Suprapubic skin (tissue), 4 donors: Measurements from ENCODE around the gene CAPN14. TPM values are rescaled to one million over a fixed set of nuclear protein-coding genes. Genes with fewer than 3 reads are reported as not detected.

ENCODE experiments used
- DNase-seq, 2 donors: peaks; one replicate each; pipeline ENCODE4 v3.0.0-alpha.2; 2019; ENCODE audit warnings: low spot score in 2 of 2
- H3K27ac ChIP-seq: fragments of 200-600 bp; sonication (generic); one replicate; pipeline ENCODE4 v1.5.1; 2019
- H3K27me3 ChIP-seq: fragments of 200-600 bp; sonication (generic); one replicate; pipeline ENCODE4 v1.5.1; 2019
- H3K36me3 ChIP-seq: fragments of 200-600 bp; sonication (generic); one replicate; pipeline ENCODE4 v1.5.1; 2019
- H3K4me1 ChIP-seq: fragments of 200-600 bp; sonication (generic); one replicate; pipeline ENCODE4 v1.5.1; 2019
- H3K4me3 ChIP-seq: fragments of 200-600 bp; sonication (generic); one replicate; pipeline ENCODE4 v1.5.1; 2019; ENCODE audit warnings: mild to moderate bottlenecking
- H3K9me3 ChIP-seq: fragments of 200-600 bp; sonication (generic); one replicate; pipeline ENCODE4 v1.5.1; 2019
- EP300 ChIP-seq: sonication (generic); formaldehyde crosslinking; IDR thresholded peaks from one replicate; pipeline ENCODE4 v1.6.1; 2017; ENCODE audit warnings: antibody characterized with exemption
- POLR2A ChIP-seq, 2 donors: fragments of 450-650 bp; IDR thresholded peaks; one replicate each; pipeline ENCODE4 v1.6.1; 2017; ENCODE audit warnings: antibody characterized with exemption in 2 of 2, mild to moderate bottlenecking in 2 of 2, moderate library complexity in 2 of 2
- POLR2AphosphoS5 ChIP-seq, 3 donors: sonication (generic); formaldehyde crosslinking; IDR thresholded peaks; one replicate each; pipeline ENCODE4 v1.6.1; 2017; ENCODE audit warnings: antibody characterized with exemption in 3 of 3
- WGBS: methylation state at CpG from one replicate; pipeline ENCODE4 v1.1.5; 2018; 5-methylcytosine and 5-hydroxymethylcytosine counted together
- total RNA-seq, 4 donors: library from RNA; depleted of rRNA; stranded (reverse); fragments of >200 nt; gene quantifications; one replicate each; pipeline ENCODE4 v1.1.0, GENCODE V29; 2016
- TF ChIP-seq, protein P1 (sequence below), 2 donors: fragments of 200-600 bp in 1 of 2; fragments of 450-650 bp in 1 of 2; sonication (generic) in 1 of 2; IDR thresholded peaks; one replicate each; pipeline ENCODE4 v1.5.1; 2016 to 2019; ENCODE audit warnings: antibody characterized with exemption in 2 of 2, mild to moderate bottlenecking in 1 of 2, moderate library complexity in 1 of 2

CAPN14 gene
- total RNA-seq, 4 donors from 2014 or later: 0.53 to 2.1 (median 0.83) TPM

DNA sequence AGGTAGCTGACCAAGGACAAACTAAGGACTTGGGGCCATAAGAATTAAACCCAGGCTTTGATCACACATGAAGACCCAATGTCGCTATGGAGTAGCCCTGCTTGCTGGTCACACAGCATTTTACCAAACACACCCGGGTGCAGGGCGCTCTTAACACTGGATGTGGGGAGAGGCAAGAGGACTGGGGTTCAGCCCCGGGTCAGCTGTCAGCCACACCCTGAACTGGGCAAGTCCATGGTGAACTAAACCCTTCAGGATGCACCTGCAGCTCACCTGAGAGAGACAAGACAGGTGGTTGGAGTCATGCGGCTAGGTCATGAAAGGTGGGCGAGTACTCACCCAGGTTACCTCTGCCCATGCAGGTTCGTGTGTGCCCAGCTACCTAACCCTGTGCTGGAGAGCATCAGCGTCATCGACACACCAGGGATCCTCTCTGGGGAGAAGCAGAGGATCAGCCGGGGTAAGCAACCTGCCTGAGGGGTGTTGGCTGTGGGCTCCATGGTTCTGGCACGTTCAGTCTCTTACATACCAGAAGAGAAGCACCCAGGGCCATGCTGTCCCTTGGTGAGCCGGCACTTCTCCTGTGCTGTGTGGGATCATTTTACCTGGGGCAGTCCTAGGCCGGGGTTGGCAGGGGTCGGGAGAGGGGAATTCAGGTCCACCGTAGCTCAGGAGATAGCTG, 31.8 kb upstream of the CAPN14 start:
- DNase-seq: no peak
- no peaks in the 10 kb centered on the region for H3K27me3 ChIP-seq
- H3K9me3 ChIP-seq: no peaks in the 10 kb centered on the region
- WGBS: 84% methylated on average over 12 of the region's 15 CpGs
- H3K4me3 ChIP-seq: no peak overlapping the region
- H3K36me3 ChIP-seq: peaks cover 4% of the 10 kb centered on the region
- TF ChIP-seq, protein P1, sequence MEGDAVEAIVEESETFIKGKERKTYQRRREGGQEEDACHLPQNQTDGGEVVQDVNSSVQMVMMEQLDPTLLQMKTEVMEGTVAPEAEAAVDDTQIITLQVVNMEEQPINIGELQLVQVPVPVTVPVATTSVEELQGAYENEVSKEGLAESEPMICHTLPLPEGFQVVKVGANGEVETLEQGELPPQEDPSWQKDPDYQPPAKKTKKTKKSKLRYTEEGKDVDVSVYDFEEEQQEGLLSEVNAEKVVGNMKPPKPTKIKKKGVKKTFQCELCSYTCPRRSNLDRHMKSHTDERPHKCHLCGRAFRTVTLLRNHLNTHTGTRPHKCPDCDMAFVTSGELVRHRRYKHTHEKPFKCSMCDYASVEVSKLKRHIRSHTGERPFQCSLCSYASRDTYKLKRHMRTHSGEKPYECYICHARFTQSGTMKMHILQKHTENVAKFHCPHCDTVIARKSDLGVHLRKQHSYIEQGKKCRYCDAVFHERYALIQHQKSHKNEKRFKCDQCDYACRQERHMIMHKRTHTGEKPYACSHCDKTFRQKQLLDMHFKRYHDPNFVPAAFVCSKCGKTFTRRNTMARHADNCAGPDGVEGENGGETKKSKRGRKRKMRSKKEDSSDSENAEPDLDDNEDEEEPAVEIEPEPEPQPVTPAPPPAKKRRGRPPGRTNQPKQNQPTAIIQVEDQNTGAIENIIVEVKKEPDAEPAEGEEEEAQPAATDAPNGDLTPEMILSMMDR (IDR thresholded peaks at IDR 0.05): no peak
- TF ChIP-seq POLR2A (IDR thresholded peaks at IDR 0.05) (no peak), EP300 (no peak), POLR2AphosphoS5 (IDR thresholded peaks at IDR 0.05) (no peak)
- H3K27ac ChIP-seq: no peak overlapping the region
- peaks cover 14% of the 10 kb centered on the region for H3K4me1 ChIP-seq

DNA sequence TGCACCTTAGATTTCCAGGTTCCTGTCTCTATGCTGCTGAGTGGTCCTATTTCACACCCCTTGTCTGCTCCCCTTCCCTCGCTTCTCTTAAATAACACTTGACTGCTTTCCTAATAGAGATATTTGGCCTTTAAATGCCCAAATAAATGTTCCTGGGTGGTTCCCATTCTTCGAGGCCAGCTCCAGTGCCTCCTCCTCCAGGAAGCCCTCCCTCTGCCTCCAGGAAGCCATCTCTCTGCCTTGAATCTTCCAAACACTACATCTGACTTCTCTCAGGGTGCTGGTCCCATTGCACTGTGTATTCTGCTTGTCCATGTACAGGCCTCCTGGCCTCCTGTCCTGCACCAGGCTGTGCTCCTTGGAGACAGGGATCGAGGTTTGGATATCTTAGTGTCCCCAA, 30.8 kb upstream of the CAPN14 start:
- Histone ChIP-seq H3K9me3 (no peaks in the 10 kb centered on the region), H3K4me1 (peaks cover 4% of the 10 kb centered on the region), H3K27me3 (no peaks in the 10 kb centered on the region), H3K27ac (no peak overlapping the region), H3K4me3 (no peak overlapping the region), H3K36me3 (peaks cover 4% of the 10 kb centered on the region)
- WGBS: 87% methylated on average over 3 of the region's 3 CpGs
- no peak for DNase-seq
- no peak for TF ChIP-seq POLR2AphosphoS5 (IDR thresholded peaks at IDR 0.05)
- TF ChIP-seq POLR2A (IDR thresholded peaks at IDR 0.05): no peak
- TF ChIP-seq, protein P1 (IDR thresholded peaks at IDR 0.05): no peak
- TF ChIP-seq EP300: no peak

DNA sequence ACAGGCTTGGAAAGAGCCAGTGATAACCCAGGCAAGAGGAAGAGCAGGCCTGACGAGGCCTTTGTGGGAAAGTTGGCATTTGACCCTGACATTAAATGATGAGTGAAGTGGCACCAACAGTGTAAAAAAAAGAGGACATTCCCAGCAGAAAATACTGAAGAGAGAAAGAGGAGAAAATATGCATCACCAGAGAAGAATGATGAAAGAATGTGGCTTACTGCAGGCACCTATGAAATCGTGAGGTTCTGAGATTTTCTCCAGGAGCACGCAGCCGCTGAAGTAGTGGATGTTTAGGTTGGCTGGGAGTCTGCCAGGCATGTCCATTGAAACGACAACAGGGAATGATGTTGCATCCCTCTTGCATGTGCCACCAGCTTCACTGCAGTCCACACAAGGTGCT, 30.4 kb upstream of the CAPN14 start:
- H3K36me3 ChIP-seq: peaks cover 4% of the 10 kb centered on the region
- no peak overlapping the region for H3K4me3 ChIP-seq
- DNase-seq: no peak
- no peak overlapping the region for H3K27ac ChIP-seq
- no peaks in the 10 kb centered on the region for H3K27me3 ChIP-seq
- no peaks in the 10 kb centered on the region for H3K9me3 ChIP-seq
- TF ChIP-seq POLR2AphosphoS5 (IDR thresholded peaks at IDR 0.05) (no peak), EP300 (no peak), POLR2A (IDR thresholded peaks at IDR 0.05) (no peak)
- TF ChIP-seq, protein P1 (IDR thresholded peaks at IDR 0.05): no peak
- 71% methylated on average over 5 of the region's 5 CpGs for WGBS
- peaks cover 2% of the 10 kb centered on the region for H3K4me1 ChIP-seq

DNA sequence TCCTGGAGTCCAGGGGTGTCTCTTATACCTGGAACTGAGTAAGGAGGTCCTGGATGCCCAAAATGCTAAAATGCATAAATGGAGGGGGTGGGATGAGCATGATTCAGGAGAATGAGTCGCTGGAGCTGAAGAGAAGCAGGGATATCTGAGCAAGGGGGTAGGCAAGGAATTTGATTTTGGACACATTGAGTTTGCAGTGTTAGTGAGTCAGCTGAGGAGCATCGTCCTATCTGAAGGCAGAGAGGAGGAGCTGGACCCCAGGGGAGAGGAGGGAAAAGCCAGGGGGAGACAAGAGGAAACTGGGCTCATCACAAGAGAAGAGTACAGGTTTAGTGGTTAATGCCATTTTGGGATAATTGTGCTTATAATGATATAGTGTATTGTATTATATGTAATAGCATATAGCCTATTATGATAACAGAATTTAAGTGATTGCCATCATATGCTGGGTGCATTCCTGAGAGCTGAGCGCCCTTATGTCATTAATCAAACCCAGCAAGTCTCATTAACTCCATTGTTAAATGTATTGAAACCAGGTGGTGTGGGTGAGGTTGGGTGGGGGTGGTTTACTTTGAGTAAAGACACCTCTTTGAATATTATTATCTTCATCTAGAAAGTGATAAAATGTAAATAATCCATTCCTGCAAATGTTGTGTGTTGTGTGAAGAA, 29.0 kb upstream of the CAPN14 start:
- no peak overlapping the region for H3K27ac ChIP-seq
- no peak for DNase-seq
- peaks cover 4% of the 10 kb centered on the region for H3K36me3 ChIP-seq
- H3K4me3 ChIP-seq: no peak overlapping the region
- no peak for TF ChIP-seq EP300
- TF ChIP-seq, protein P1 (IDR thresholded peaks at IDR 0.05): no peak
- no peak for TF ChIP-seq POLR2AphosphoS5 (IDR thresholded peaks at IDR 0.05)
- no peak for TF ChIP-seq POLR2A (IDR thresholded peaks at IDR 0.05)
- H3K27me3 ChIP-seq: no peaks in the 10 kb centered on the region
- H3K4me1 ChIP-seq: no peaks in the 10 kb centered on the region
- 94% methylated on average over 3 of the region's 3 CpGs for WGBS
- H3K9me3 ChIP-seq: no peaks in the 10 kb centered on the region

DNA sequence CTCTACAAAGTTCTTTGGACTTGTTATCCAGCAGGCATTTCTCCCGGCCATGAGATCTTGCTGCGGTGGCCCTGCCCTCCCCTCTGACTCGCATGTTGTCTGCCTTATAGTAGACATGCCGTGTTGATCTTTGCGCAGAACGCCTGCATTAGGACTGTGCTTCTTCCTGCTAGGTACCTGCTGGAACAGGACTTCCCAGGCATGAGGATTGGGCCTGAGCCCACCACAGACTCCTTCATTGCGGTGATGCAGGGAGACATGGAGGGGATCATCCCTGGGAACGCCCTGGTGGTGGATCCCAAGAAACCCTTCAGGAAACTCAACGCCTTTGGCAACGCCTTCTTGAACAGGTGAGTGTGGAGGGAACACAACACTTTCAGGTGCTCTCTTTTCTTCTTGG, 26.8 kb upstream of the CAPN14 start:
- TF ChIP-seq POLR2A (IDR thresholded peaks at IDR 0.05) (no peak), POLR2AphosphoS5 (IDR thresholded peaks at IDR 0.05) (no peak), EP300 (no peak)
- TF ChIP-seq, protein P1 (IDR thresholded peaks at IDR 0.05): no peak
- H3K27me3 ChIP-seq: no peaks in the 10 kb centered on the region
- no peak overlapping the region for H3K27ac ChIP-seq
- peaks cover 18% of the 10 kb centered on the region for H3K4me1 ChIP-seq
- H3K36me3 ChIP-seq: peaks cover 4% of the 10 kb centered on the region
- no peak for DNase-seq
- no peaks in the 10 kb centered on the region for H3K9me3 ChIP-seq
- no peak overlapping the region for H3K4me3 ChIP-seq
- 95% methylated on average over 10 of the region's 10 CpGs for WGBS
